GM21526 (cell line): ENCODE measurements around the gene INPP4B.

Source experiments
- ATAC-seq: cut with Tn5 transposase; IDR thresholded peaks from one replicate; pipeline ENCODE4 v1.9.1; 2021; ENCODE audit warnings: moderate library complexity; ENCODE audit not compliant: unreplicated experiment, low FRiP score

Gene INPP4B

GRCh38 chr4:142396279-142396678, 449.8 kb downstream of the INPP4B start:
- no peak for ATAC-seq

- ATAC-seq, result no peak
Measured at GRCh38 chr4:142393127-142393526, 453.0 kb downstream of the INPP4B start.

GRCh38 chr4:142386856-142387255, 459.2 kb downstream of the INPP4B start:
- no peak for ATAC-seq

- ATAC-seq, result no peak
Measured at GRCh38 chr4:142386449-142386848, 459.7 kb downstream of the INPP4B start.

GRCh38 chr4:142383800-142384470, 462.2 kb downstream of the INPP4B start:
- ATAC-seq, result no peak

GRCh38 chr4:142383354-142383753, 462.7 kb downstream of the INPP4B start:
- no peak for ATAC-seq

- no peak for ATAC-seq
Measured at GRCh38 chr4:142380052-142380602, 466.0 kb downstream of the INPP4B start.

- ATAC-seq, result no peak
Measured at GRCh38 chr4:142379277-142380051, 466.6 kb downstream of the INPP4B start.

- no peak for ATAC-seq
Measured at GRCh38 chr4:142378179-142378578, 467.9 kb downstream of the INPP4B start.

GRCh38 chr4:142377342-142378091, 468.6 kb downstream of the INPP4B start:
- ATAC-seq, result no peak

- ATAC-seq, result no peak
Measured at GRCh38 chr4:142376204-142376603, 469.9 kb downstream of the INPP4B start.

- ATAC-seq, result no peak
Measured at GRCh38 chr4:142373610-142374009, 472.5 kb downstream of the INPP4B start.

- no peak for ATAC-seq
Measured at GRCh38 chr4:142372530-142373260, 473.4 kb downstream of the INPP4B start.

- ATAC-seq, result no peak
Measured at GRCh38 chr4:142369141-142369540, 477.0 kb downstream of the INPP4B start.

GRCh38 chr4:142367418-142368180, 478.5 kb downstream of the INPP4B start:
- ATAC-seq, result no peak

GRCh38 chr4:142366769-142367181, 479.3 kb downstream of the INPP4B start:
- ATAC-seq, result no peak

GRCh38 chr4:142365391-142365790, 480.7 kb downstream of the INPP4B start:
- no peak for ATAC-seq

- ATAC-seq, result no peak
Measured at GRCh38 chr4:142363686-142364085, 482.4 kb downstream of the INPP4B start.

GRCh38 chr4:142361981-142362380, 484.1 kb downstream of the INPP4B start:
- ATAC-seq, result no peak

GRCh38 chr4:142360657-142361056, 485.4 kb downstream of the INPP4B start:
- no peak for ATAC-seq
